Measurements from ENCODE around the gene DNAI1.

- TF ChIP-seq, protein P1, sequence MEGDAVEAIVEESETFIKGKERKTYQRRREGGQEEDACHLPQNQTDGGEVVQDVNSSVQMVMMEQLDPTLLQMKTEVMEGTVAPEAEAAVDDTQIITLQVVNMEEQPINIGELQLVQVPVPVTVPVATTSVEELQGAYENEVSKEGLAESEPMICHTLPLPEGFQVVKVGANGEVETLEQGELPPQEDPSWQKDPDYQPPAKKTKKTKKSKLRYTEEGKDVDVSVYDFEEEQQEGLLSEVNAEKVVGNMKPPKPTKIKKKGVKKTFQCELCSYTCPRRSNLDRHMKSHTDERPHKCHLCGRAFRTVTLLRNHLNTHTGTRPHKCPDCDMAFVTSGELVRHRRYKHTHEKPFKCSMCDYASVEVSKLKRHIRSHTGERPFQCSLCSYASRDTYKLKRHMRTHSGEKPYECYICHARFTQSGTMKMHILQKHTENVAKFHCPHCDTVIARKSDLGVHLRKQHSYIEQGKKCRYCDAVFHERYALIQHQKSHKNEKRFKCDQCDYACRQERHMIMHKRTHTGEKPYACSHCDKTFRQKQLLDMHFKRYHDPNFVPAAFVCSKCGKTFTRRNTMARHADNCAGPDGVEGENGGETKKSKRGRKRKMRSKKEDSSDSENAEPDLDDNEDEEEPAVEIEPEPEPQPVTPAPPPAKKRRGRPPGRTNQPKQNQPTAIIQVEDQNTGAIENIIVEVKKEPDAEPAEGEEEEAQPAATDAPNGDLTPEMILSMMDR (conservative IDR thresholded peaks at IDR 0.05; ENCODE audit: low read depth, low read length), result no peak
- TF ChIP-seq POLR2A (IDR thresholded peaks at IDR 0.05; ENCODE audit: low read depth, low read length), result no peak
- no peak for TF ChIP-seq CEBPB (IDR thresholded peaks at IDR 0.05; ENCODE audit: low read depth, low read length)
- no peak for TF ChIP-seq MXI1 (IDR thresholded peaks at IDR 0.05; ENCODE audit: borderline replicate concordance, low read depth, low read length)
- TF ChIP-seq MAFK (IDR thresholded peaks at IDR 0.05; ENCODE audit: low read depth, low read length), result no peak
- TF ChIP-seq NFE2L2 (IDR thresholded peaks at IDR 0.05; ENCODE audit: low read depth, low read length), result no peak
- TF ChIP-seq MAZ (IDR thresholded peaks at IDR 0.05; ENCODE audit: borderline replicate concordance, low read depth, low read length), result no peak
- TF ChIP-seq, protein P2, sequence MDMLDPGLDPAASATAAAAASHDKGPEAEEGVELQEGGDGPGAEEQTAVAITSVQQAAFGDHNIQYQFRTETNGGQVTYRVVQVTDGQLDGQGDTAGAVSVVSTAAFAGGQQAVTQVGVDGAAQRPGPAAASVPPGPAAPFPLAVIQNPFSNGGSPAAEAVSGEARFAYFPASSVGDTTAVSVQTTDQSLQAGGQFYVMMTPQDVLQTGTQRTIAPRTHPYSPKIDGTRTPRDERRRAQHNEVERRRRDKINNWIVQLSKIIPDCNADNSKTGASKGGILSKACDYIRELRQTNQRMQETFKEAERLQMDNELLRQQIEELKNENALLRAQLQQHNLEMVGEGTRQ (IDR thresholded peaks at IDR 0.05; ENCODE audit: low read depth, low read length), result no peak
These were observed 82.2 kb downstream of the DNAI1 start for GRCh38 chr9:34540827-34541226.

Data from IMR-90 (cell line).